ENCODE measurements around the gene DENND2C.

Gene DENND2C

GRCh38 chr1:114695430-114696058 lies 25.7 kb upstream of the DENND2C start, which contains the start of gene AMPD1:
TSS of gene AMPD1 (minus strand) at chr1:114695546. CDS start at chr1:114695471, 75 bp downstream.
- DNase-seq (ENCODE audit: insufficient read length, low spot score): no peak
- FAIRE-seq: no peak
- TF ChIP-seq, protein P1, sequence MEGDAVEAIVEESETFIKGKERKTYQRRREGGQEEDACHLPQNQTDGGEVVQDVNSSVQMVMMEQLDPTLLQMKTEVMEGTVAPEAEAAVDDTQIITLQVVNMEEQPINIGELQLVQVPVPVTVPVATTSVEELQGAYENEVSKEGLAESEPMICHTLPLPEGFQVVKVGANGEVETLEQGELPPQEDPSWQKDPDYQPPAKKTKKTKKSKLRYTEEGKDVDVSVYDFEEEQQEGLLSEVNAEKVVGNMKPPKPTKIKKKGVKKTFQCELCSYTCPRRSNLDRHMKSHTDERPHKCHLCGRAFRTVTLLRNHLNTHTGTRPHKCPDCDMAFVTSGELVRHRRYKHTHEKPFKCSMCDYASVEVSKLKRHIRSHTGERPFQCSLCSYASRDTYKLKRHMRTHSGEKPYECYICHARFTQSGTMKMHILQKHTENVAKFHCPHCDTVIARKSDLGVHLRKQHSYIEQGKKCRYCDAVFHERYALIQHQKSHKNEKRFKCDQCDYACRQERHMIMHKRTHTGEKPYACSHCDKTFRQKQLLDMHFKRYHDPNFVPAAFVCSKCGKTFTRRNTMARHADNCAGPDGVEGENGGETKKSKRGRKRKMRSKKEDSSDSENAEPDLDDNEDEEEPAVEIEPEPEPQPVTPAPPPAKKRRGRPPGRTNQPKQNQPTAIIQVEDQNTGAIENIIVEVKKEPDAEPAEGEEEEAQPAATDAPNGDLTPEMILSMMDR (IDR thresholded peaks at IDR 0.05; ENCODE audit: insufficient read depth, missing control alignments): no peak

GRCh38 chr1:114694540-114695310 lies 24.9 kb upstream of the DENND2C start:
- FAIRE-seq (no peak), DNase-seq (ENCODE audit: insufficient read length, low spot score) (no peak)
- TF ChIP-seq, protein P1 (IDR thresholded peaks at IDR 0.05; ENCODE audit: insufficient read depth, missing control alignments): no peak

- FAIRE-seq: no peak
- TF ChIP-seq, protein P1 (IDR thresholded peaks at IDR 0.05; ENCODE audit: insufficient read depth, missing control alignments): no peak
- DNase-seq (ENCODE audit: insufficient read length, low spot score): no peak
These were observed 23.1 kb upstream of the DENND2C start for GRCh38 chr1:114692947-114693346.

DNA sequence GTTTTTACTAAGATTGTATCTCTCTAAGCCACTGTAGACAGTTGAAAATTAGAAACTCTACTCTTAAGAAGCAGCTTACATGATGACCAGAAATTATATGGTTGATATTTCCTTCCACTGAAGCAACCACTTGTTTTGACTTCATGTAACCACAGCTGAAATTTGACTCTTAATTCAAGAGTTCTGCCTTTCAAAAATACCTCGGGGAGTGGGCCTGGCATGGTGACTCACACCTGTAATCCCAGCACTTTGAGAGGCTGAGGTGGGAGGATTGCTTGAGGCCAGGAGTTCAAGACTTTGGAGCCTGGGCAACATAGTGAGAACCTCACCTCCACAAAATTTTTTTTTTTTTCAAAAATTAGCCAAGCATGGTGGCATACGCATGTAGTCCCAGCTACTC lies 21.2 kb upstream of the DENND2C start:
- FAIRE-seq (no peak), DNase-seq (ENCODE audit: insufficient read length, low spot score) (no peak)
- TF ChIP-seq, protein P1 (IDR thresholded peaks at IDR 0.05; ENCODE audit: insufficient read depth, missing control alignments): no peak

- DNase-seq (ENCODE audit: insufficient read length, low spot score): no peak
- no peak for FAIRE-seq
These were observed 20.3 kb upstream of the DENND2C start for GRCh38 chr1:114690148-114690547.

DNA sequence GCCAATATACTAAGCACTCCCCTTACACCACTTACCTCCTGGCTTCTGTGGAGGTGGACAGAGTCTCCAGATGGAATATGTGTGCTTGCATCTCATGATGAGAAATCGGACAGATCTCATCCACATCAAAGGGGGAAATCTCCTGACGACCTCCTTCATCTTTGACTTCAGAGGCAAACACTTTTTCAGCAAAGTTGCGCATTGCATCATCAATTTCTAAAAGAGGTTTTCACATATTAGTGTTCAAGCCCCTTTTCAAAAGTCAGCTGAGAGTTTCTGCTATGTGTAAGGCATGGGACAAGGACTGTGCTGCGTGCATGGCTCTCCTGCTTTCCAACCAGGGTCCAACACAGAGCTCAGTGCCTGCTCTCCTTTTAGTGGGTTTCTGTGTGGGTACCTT lies 18.7 kb upstream of the DENND2C start:
- TF ChIP-seq, protein P1 (IDR thresholded peaks at IDR 0.05; ENCODE audit: insufficient read depth, missing control alignments): no peak
- FAIRE-seq: no peak
- no peak for DNase-seq (ENCODE audit: insufficient read length, low spot score)

More at GRCh38 chr1:114690148-114690547, 20.3 kb upstream of the DENND2C start:
- TF ChIP-seq, protein P1 (IDR thresholded peaks at IDR 0.05; ENCODE audit: insufficient read depth, missing control alignments): no peak

GRCh38 chr1:114685851-114686250 lies 16.0 kb upstream of the DENND2C start:
- DNase-seq (ENCODE audit: insufficient read length, low spot score) (no peak), FAIRE-seq (no peak)
- TF ChIP-seq, protein P1 (IDR thresholded peaks at IDR 0.05; ENCODE audit: insufficient read depth, missing control alignments): no peak

All from D721Med (cell line).